Measurements from ENCODE around the gene TRA2B.

GRCh38 chr3:185956244-185956643, 18.4 kb upstream of the TRA2B start:
- TF ChIP-seq POLR2A (IDR thresholded peaks at IDR 0.05) (no peak), CTCF (IDR thresholded peaks at IDR 0.05) (no peak), EP300 (IDR thresholded peaks at IDR 0.05) (no peak)

Data from gastroesophageal sphincter (tissue), 3 donors.